Limb (tissue), 2 donors: ENCODE data around the gene RRAGB.
"Not testable (repeated sequence)": the region's sequence is repeated elsewhere in the genome, so short reads cannot be mapped to it uniquely, and the experiment has no call there.

Experiments
- DNase-seq, 2 donors: peaks; one replicate each; pipeline ENCODE4 v3.0.0-alpha.2; 2016; ENCODE audit errors: extremely low spot score in 2 of 2

RRAGB gene

GRCh38 chrX:55717521-55718497, at the start of gene RRAGB:
TSS of gene RRAGB (plus strand) at chrX:55717749. CDS start at chrX:55718328, 579 bp downstream.
- peak; percentile 92 for DNase-seq

- DNase-seq, result no peak
Observed at GRCh38 chrX:55668084-55668483, 49.5 kb upstream of the RRAGB start.

GRCh38 chrX:55688579-55688978, 29.0 kb upstream of the RRAGB start:
- DNase-seq, result not testable (repeated sequence)

- no peak for DNase-seq
Observed at GRCh38 chrX:55695227-55696018, 22.1 kb upstream of the RRAGB start.

GRCh38 chrX:55697381-55697780, 20.2 kb upstream of the RRAGB start:
- no peak for DNase-seq

GRCh38 chrX:55702671-55703070, 14.9 kb upstream of the RRAGB start:
- no peak for DNase-seq

GRCh38 chrX:55703436-55703835, 14.1 kb upstream of the RRAGB start:
- DNase-seq, result not testable (repeated sequence)

GRCh38 chrX:55705066-55705465, 12.5 kb upstream of the RRAGB start:
- not testable (repeated sequence) for DNase-seq

- DNase-seq, result no peak
Observed at GRCh38 chrX:55709735-55710134, 7.8 kb upstream of the RRAGB start.

GRCh38 chrX:55710701-55711100, 6.8 kb upstream of the RRAGB start:
- DNase-seq, result no peak

GRCh38 chrX:55713631-55714030, 3.9 kb upstream of the RRAGB start:
- no peak for DNase-seq

- no peak for DNase-seq
Observed at GRCh38 chrX:55714161-55714560, 3.4 kb upstream of the RRAGB start.

- DNase-seq, result no peak
Observed at GRCh38 chrX:55715847-55716246, 1.7 kb upstream of the RRAGB start.

GRCh38 chrX:55716937-55717336, 612 bp upstream of the RRAGB start:
- no peak for DNase-seq

- DNase-seq, result no peak
Observed at GRCh38 chrX:55731826-55732225, 14.3 kb downstream of the RRAGB start.

GRCh38 chrX:55738969-55739368, 21.4 kb downstream of the RRAGB start:
- DNase-seq, result no peak

- DNase-seq, result no peak
Observed at GRCh38 chrX:55742649-55743048, 25.1 kb downstream of the RRAGB start.

- not testable (repeated sequence) for DNase-seq
Observed at GRCh38 chrX:55748463-55748862, 30.9 kb downstream of the RRAGB start.

- no peak for DNase-seq
Observed at GRCh38 chrX:55750256-55750655, 32.7 kb downstream of the RRAGB start.

- DNase-seq, result no peak
Observed at GRCh38 chrX:55754861-55755294, 37.3 kb downstream of the RRAGB start.

- DNase-seq, result no peak
Observed at GRCh38 chrX:55758033-55758432, 40.5 kb downstream of the RRAGB start.

GRCh38 chrX:55759478-55759877, 41.9 kb downstream of the RRAGB start:
- no peak for DNase-seq
